ENCODE measurements around the gene IQCE. TPM values are rescaled to one million over a fixed set of nuclear protein-coding genes. Genes with fewer than 3 reads are reported as not detected.

The IQCE gene
- total and polyA plus RNA-seq, 10 of the 15 experiments (the other 5 are each of a cell fraction or from before 2014, with no cell fraction given): 0.37 to 8.1 (median 3.7) TPM

GRCh38 chr7:2527505-2528467 lies 31.0 kb upstream of the IQCE start:
- FAIRE-seq (peak; percentile 23), ATAC-seq (no peak), DNase-seq (ENCODE audit: low read depth, low spot score) (no peak)
- ChIA-PET CTCF (no interaction called here), RAD21 (ENCODE audit: unreplicated experiment) (interaction anchor here (2.2 kb wide), 1 partner anchor 183 kb away, joined by 6 read pairs; no protein-coding TSS in a partner anchor), SMC1A (ENCODE audit: uncharacterized antibody, unreplicated experiment) (interaction anchor here (0.7 to 1.5 kb wide), 3 partner anchors 25 to 182 kb away, joined by 3 to 4 read pairs (median 3); no protein-coding TSS in a partner anchor), POLR2A (interaction anchor here (0.5 to 1.7 kb wide), 2 partner anchors 16 to 959 kb away, joined by 4 to 10 read pairs; no protein-coding TSS in a partner anchor)
- Histone ChIP-seq H4K20me1 (ENCODE audit: control insufficient read depth, insufficient read depth) (no peaks in the 10 kb centered on the region), H3K27me3 (replicated peaks in 1 of 2; ENCODE audit: control insufficient read depth in 2 of 2, insufficient read depth in 2 of 2, low read length in 1 of 2) (peaks cover 0 to 4% of the 10 kb centered on the region in 2 experiments; a peak in 2 of 4 replicates), H3K9me3 (replicated peaks; ENCODE audit: control insufficient read depth, insufficient read depth, low read length) (no peaks in the 10 kb centered on the region), H3K79me2 (ENCODE audit: control insufficient read depth, insufficient read depth, low read length) (no peaks in the 10 kb centered on the region), H3K4me1 (ENCODE audit: control insufficient read depth, insufficient read depth, low read length) (peaks cover 35% of the 10 kb centered on the region), H3K4me3 (no peak overlapping the region), H3K9ac (ENCODE audit: control insufficient read depth, insufficient read depth, low read length) (no peak overlapping the region), H3K36me3 (ENCODE audit: control insufficient read depth in 2 of 2, insufficient read depth in 2 of 2, low read length in 1 of 2) (no peaks in the 10 kb centered on the region), H2AFZ (ENCODE audit: control insufficient read depth, low read depth, low read length) (no peak overlapping the region), H3K4me2 (ENCODE audit: control insufficient read depth, insufficient read depth) (no peak overlapping the region), H3K27ac (ENCODE audit: control insufficient read depth, insufficient read depth) (no peak overlapping the region)
- in situ Hi-C loops (cut with MboI) (no loop called here), intact Hi-C loops (cut with micrococcal nuclease; ENCODE audit: unreplicated experiment) (no loop called here)
- peak; percentile 50; the same call in 1 of the 2 replicates for TF ChIP-seq BMI1 (IDR thresholded peaks at IDR 0.05; ENCODE audit: borderline replicate concordance)
- no peak for TF ChIP-seq YBX1 (IDR thresholded peaks at IDR 0.05)
- TF ChIP-seq, protein P1, sequence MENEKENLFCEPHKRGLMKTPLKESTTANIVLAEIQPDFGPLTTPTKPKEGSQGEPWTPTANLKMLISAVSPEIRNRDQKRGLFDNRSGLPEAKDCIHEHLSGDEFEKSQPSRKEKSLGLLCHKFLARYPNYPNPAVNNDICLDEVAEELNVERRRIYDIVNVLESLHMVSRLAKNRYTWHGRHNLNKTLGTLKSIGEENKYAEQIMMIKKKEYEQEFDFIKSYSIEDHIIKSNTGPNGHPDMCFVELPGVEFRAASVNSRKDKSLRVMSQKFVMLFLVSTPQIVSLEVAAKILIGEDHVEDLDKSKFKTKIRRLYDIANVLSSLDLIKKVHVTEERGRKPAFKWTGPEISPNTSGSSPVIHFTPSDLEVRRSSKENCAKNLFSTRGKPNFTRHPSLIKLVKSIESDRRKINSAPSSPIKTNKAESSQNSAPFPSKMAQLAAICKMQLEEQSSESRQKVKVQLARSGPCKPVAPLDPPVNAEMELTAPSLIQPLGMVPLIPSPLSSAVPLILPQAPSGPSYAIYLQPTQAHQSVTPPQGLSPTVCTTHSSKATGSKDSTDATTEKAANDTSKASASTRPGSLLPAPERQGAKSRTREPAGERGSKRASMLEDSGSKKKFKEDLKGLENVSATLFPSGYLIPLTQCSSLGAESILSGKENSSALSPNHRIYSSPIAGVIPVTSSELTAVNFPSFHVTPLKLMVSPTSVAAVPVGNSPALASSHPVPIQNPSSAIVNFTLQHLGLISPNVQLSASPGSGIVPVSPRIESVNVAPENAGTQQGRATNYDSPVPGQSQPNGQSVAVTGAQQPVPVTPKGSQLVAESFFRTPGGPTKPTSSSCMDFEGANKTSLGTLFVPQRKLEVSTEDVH (IDR thresholded peaks at IDR 0.05; ENCODE audit: low read depth, partially characterized antibody): no peak
- no peak for TF ChIP-seq ZNF217 (IDR thresholded peaks at IDR 0.05)
- TF ChIP-seq, protein P2, sequence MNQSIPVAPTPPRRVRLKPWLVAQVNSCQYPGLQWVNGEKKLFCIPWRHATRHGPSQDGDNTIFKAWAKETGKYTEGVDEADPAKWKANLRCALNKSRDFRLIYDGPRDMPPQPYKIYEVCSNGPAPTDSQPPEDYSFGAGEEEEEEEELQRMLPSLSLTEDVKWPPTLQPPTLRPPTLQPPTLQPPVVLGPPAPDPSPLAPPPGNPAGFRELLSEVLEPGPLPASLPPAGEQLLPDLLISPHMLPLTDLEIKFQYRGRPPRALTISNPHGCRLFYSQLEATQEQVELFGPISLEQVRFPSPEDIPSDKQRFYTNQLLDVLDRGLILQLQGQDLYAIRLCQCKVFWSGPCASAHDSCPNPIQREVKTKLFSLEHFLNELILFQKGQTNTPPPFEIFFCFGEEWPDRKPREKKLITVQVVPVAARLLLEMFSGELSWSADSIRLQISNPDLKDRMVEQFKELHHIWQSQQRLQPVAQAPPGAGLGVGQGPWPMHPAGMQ (IDR thresholded peaks at IDR 0.05; ENCODE audit: borderline replicate concordance): no peak
- TF ChIP-seq CBFB (IDR thresholded peaks at IDR 0.05; ENCODE audit: low read depth): no peak
- 54% methylated on average over 17 of the region's 17 CpGs for WGBS (ENCODE audit: insufficient coverage, insufficient replicate concordance, low lambda C conversion rate, missing lambda C conversion rate)
- no TSS peak for BruUV-seq (replicated peaks)
